ES-I3 (cell line): Measurements from ENCODE around the gene ADK.

ENCODE experiments used
- H3K36me3 ChIP-seq: 2 replicates; pipeline ENCODE4 v1.6.1; 2013; ENCODE audit warnings: mild to moderate bottlenecking, low read length, control low read depth, moderate library complexity; ENCODE audit not compliant: insufficient read depth
- H3K4me1 ChIP-seq: 2 replicates; pipeline ENCODE4 v1.6.1; 2013; ENCODE audit warnings: mild to moderate bottlenecking, control low read depth, low read length; ENCODE audit not compliant: insufficient read depth
- H3K9ac ChIP-seq: 2 replicates; pipeline ENCODE4 v1.6.1; 2013; ENCODE audit warnings: low read depth, mild to moderate bottlenecking, low read length, moderate library complexity
- H3K9me3 ChIP-seq: 2 replicates; pipeline ENCODE4 v1.6.1; 2013; ENCODE audit warnings: mild to moderate bottlenecking, low read length, moderate library complexity; ENCODE audit not compliant: control insufficient read depth, insufficient read depth

ADK gene

GRCh38 chr10:74582566-74582965 is 431.5 kb downstream of the ADK start:
- Histone ChIP-seq H3K36me3 (no peaks in the 10 kb centered on the region; the same call in 1 of the 2 replicates), H3K9me3 (no peaks in the 10 kb centered on the region; the same call in 1 of the 2 replicates), H3K9ac (no peak overlapping the region), H3K4me1 (no peaks in the 10 kb centered on the region)

- no peaks in the 10 kb centered on the region for H3K36me3 ChIP-seq
- H3K9me3 ChIP-seq: no peaks in the 10 kb centered on the region; the same call in 1 of the 2 replicates
- H3K9ac ChIP-seq: no peak overlapping the region
- no peaks in the 10 kb centered on the region for H3K4me1 ChIP-seq
These were observed 434.4 kb downstream of the ADK start for GRCh38 chr10:74585231-74586087.

GRCh38 chr10:74586088-74586585 is 435.1 kb downstream of the ADK start:
- Histone ChIP-seq H3K9me3 (no peaks in the 10 kb centered on the region), H3K36me3 (no peaks in the 10 kb centered on the region), H3K9ac (no peak overlapping the region), H3K4me1 (no peaks in the 10 kb centered on the region)

- Histone ChIP-seq H3K4me1 (no peaks in the 10 kb centered on the region), H3K9ac (no peak overlapping the region), H3K36me3 (no peaks in the 10 kb centered on the region), H3K9me3 (no peaks in the 10 kb centered on the region)
These were observed 436.3 kb downstream of the ADK start for GRCh38 chr10:74587109-74587854.

GRCh38 chr10:74589226-74589673 is 438.2 kb downstream of the ADK start:
- H3K4me1 ChIP-seq: no peaks in the 10 kb centered on the region

GRCh38 chr10:74589851-74590250 is 438.8 kb downstream of the ADK start:
- Histone ChIP-seq H3K9ac (no peak overlapping the region), H3K4me1 (no peaks in the 10 kb centered on the region), H3K9me3 (no peaks in the 10 kb centered on the region), H3K36me3 (no peaks in the 10 kb centered on the region)

More at GRCh38 chr10:74589226-74589673, 438.2 kb downstream of the ADK start:
- H3K9me3 ChIP-seq: no peaks in the 10 kb centered on the region
- no peak overlapping the region for H3K9ac ChIP-seq
- H3K36me3 ChIP-seq: no peaks in the 10 kb centered on the region

GRCh38 chr10:74593470-74593869 is 442.4 kb downstream of the ADK start:
- no peaks in the 10 kb centered on the region for H3K9me3 ChIP-seq
- no peaks in the 10 kb centered on the region for H3K4me1 ChIP-seq
- no peaks in the 10 kb centered on the region for H3K36me3 ChIP-seq
- no peak overlapping the region for H3K9ac ChIP-seq

- no peaks in the 10 kb centered on the region for H3K9me3 ChIP-seq
- no peaks in the 10 kb centered on the region for H3K36me3 ChIP-seq
- no peaks in the 10 kb centered on the region for H3K4me1 ChIP-seq
- H3K9ac ChIP-seq: no peak overlapping the region
These were observed 445.7 kb downstream of the ADK start for GRCh38 chr10:74596713-74597112.

GRCh38 chr10:74598891-74599566 is 448.0 kb downstream of the ADK start:
- no peaks in the 10 kb centered on the region for H3K4me1 ChIP-seq
- no peak overlapping the region for H3K9ac ChIP-seq
- H3K9me3 ChIP-seq: no peaks in the 10 kb centered on the region
- no peaks in the 10 kb centered on the region for H3K36me3 ChIP-seq

GRCh38 chr10:74599672-74600071 is 448.7 kb downstream of the ADK start:
- no peak overlapping the region for H3K9ac ChIP-seq
- no peaks in the 10 kb centered on the region for H3K4me1 ChIP-seq
- H3K36me3 ChIP-seq: no peaks in the 10 kb centered on the region
- no peaks in the 10 kb centered on the region for H3K9me3 ChIP-seq

- Histone ChIP-seq H3K9ac (no peak overlapping the region), H3K4me1 (no peaks in the 10 kb centered on the region), H3K9me3 (no peaks in the 10 kb centered on the region), H3K36me3 (no peaks in the 10 kb centered on the region)
These were observed 449.1 kb downstream of the ADK start for GRCh38 chr10:74600170-74600569.

GRCh38 chr10:74602576-74602975 is 451.6 kb downstream of the ADK start:
- Histone ChIP-seq H3K9me3 (no peaks in the 10 kb centered on the region), H3K36me3 (no peaks in the 10 kb centered on the region), H3K4me1 (no peaks in the 10 kb centered on the region), H3K9ac (no peak overlapping the region)

GRCh38 chr10:74610299-74610698 is 459.3 kb downstream of the ADK start:
- H3K9ac ChIP-seq: no peak overlapping the region
- H3K36me3 ChIP-seq: no peaks in the 10 kb centered on the region
- H3K4me1 ChIP-seq: no peaks in the 10 kb centered on the region
- H3K9me3 ChIP-seq: no peaks in the 10 kb centered on the region

GRCh38 chr10:74612195-74612594 is 461.2 kb downstream of the ADK start:
- no peaks in the 10 kb centered on the region for H3K36me3 ChIP-seq
- no peaks in the 10 kb centered on the region for H3K9me3 ChIP-seq
- no peak overlapping the region for H3K9ac ChIP-seq
- no peaks in the 10 kb centered on the region for H3K4me1 ChIP-seq
